Liver (tissue), 9 donors: ENCODE results near the gene TSSK1B. TPM values are rescaled to one million over a fixed set of nuclear protein-coding genes. Genes with fewer than 3 reads are reported as not detected.

Experiments used
- DNase-seq: peaks from one replicate; pipeline ENCODE4 v3.0.0-alpha.2; 2017; ENCODE audit warnings: low spot score
- H3K27ac ChIP-seq, 2 donors: one replicate each; pipeline ENCODE4 v1.7.0; 2013; ENCODE audit warnings: inconsistent platforms in 2 of 2, low read length in 2 of 2, control low read depth in 1 of 2, low read depth in 1 of 2, mild to moderate bottlenecking in 1 of 2
- H3K27me3 ChIP-seq, 4 donors: one replicate each; pipeline versions ENCODE4 v1.6.1 to v1.7.0; 2013; ENCODE audit warnings: low read length in 3 of 4, inconsistent platforms in 1 of 4, mild to moderate bottlenecking in 1 of 4, moderate library complexity in 1 of 4; ENCODE audit not compliant: control insufficient read depth in 4 of 4, insufficient read depth in 4 of 4
- H3K36me3 ChIP-seq, 4 donors: one replicate each; pipeline versions ENCODE4 v1.6.1 to v1.7.0; 2013; ENCODE audit warnings: low read length in 3 of 4, mild to moderate bottlenecking in 3 of 4, low read depth in 1 of 4, moderate library complexity in 1 of 4; ENCODE audit not compliant: control insufficient read depth in 4 of 4, insufficient read depth in 3 of 4
- H3K4me1 ChIP-seq, 4 donors: one replicate each; pipeline versions ENCODE4 v1.6.1 to v1.7.0; 2013; ENCODE audit warnings: low read length in 3 of 4, mild to moderate bottlenecking in 3 of 4, moderate library complexity in 1 of 4; ENCODE audit not compliant: control insufficient read depth in 4 of 4, insufficient read depth in 4 of 4
- H3K4me3 ChIP-seq, 3 donors: one replicate each; pipeline versions ENCODE4 v1.6.1 to v1.7.0; 2013; ENCODE audit warnings: low read length in 3 of 3, control low read depth in 1 of 3, low read depth in 1 of 3, mild to moderate bottlenecking in 1 of 3
- H3K9ac ChIP-seq, 2 donors: one replicate each; pipeline ENCODE4 v1.7.0; 2013; ENCODE audit warnings: low read length in 2 of 2, mild to moderate bottlenecking in 2 of 2, moderate library complexity in 2 of 2, control low read depth in 1 of 2, low read depth in 1 of 2
- H3K9me3 ChIP-seq, 4 donors: one replicate each; pipeline versions ENCODE4 v1.6.1 to v1.7.0; 2013; ENCODE audit warnings: low read length in 3 of 4; ENCODE audit not compliant: control insufficient read depth in 4 of 4
- ATF3 ChIP-seq: IDR thresholded peaks from 2 replicates; pipeline ENCODE4 v1.6.1; 2016; ENCODE audit warnings: antibody characterized with exemption
- CTCF ChIP-seq: fragments of 150-350 bp; IDR thresholded peaks from 2 replicates; pipeline ENCODE4 v1.5.1; 2017; ENCODE audit warnings: improper control_type of control experiment, low read depth, low read length; ENCODE audit not compliant: missing input control
- FOXA1 ChIP-seq: IDR thresholded peaks from 2 replicates; pipeline ENCODE4 v1.6.1; 2016; ENCODE audit warnings: antibody characterized with exemption
- FOXA2 ChIP-seq: IDR thresholded peaks from 2 replicates; pipeline ENCODE4 v1.6.1; 2016; ENCODE audit warnings: antibody characterized with exemption
- GABPA ChIP-seq, 2 donors: IDR thresholded peaks in 1 of 2; conservative IDR thresholded peaks in 1 of 2; 2 replicates each; pipeline ENCODE4 v1.6.1; 2016; ENCODE audit warnings: antibody characterized with exemption in 2 of 2, mild to moderate bottlenecking in 1 of 2, moderate library complexity in 1 of 2
- HNF4A ChIP-seq, 2 donors: conservative IDR thresholded peaks; 2 replicates each; pipeline ENCODE4 v1.6.1; 2016; ENCODE audit warnings: antibody characterized with exemption in 2 of 2, mild to moderate bottlenecking in 2 of 2
- HNF4G ChIP-seq: IDR thresholded peaks from 2 replicates; pipeline ENCODE4 v1.6.1; 2016; ENCODE audit warnings: antibody characterized with exemption
- JUND ChIP-seq, 2 donors: IDR thresholded peaks; 2 replicates each; pipeline ENCODE4 v1.6.1; 2016; ENCODE audit warnings: antibody characterized with exemption in 2 of 2
- MAX ChIP-seq: IDR thresholded peaks from 2 replicates; pipeline ENCODE4 v1.6.1; 2016; ENCODE audit warnings: antibody characterized with exemption
- NR2F2 ChIP-seq: IDR thresholded peaks from 2 replicates; pipeline ENCODE4 v1.6.1; 2016; ENCODE audit warnings: antibody characterized with exemption
- RAD21 ChIP-seq, 2 donors: IDR thresholded peaks; 2 replicates each; pipeline ENCODE4 v1.6.1; 2016; ENCODE audit warnings: antibody characterized with exemption in 2 of 2, mild to moderate bottlenecking in 2 of 2
- REST ChIP-seq: IDR thresholded peaks from 2 replicates; pipeline ENCODE4 v1.6.1; 2016; ENCODE audit warnings: antibody characterized with exemption, mild to moderate bottlenecking
- RXRA ChIP-seq, 2 donors: IDR thresholded peaks; 2 replicates each; pipeline ENCODE4 v1.6.1; 2017 to 2018; ENCODE audit warnings: antibody characterized with exemption in 2 of 2, mild to moderate bottlenecking in 1 of 2
- TAF1 ChIP-seq: conservative IDR thresholded peaks from 2 replicates; pipeline ENCODE4 v1.6.1; 2016; ENCODE audit warnings: antibody characterized with exemption, mild to moderate bottlenecking
- YY1 ChIP-seq: IDR thresholded peaks from 2 replicates; pipeline ENCODE4 v1.6.1; 2016; ENCODE audit warnings: antibody characterized with exemption, mild to moderate bottlenecking
- ZBTB33 ChIP-seq: IDR thresholded peaks from 2 replicates; pipeline ENCODE4 v1.6.1; 2016; ENCODE audit warnings: antibody characterized with exemption
- WGBS: extraction: QIAGEN DNeasy Blood & Tissue Kit; methylation state at CpG from one replicate; pipeline ENCODE4 v1.1.7; 2013; 5-methylcytosine and 5-hydroxymethylcytosine counted together
- polyA plus RNA-seq, 2 donors: library from polyadenylated mRNA; stranded (reverse) in 1 of 2; unstranded in 1 of 2; fragments of 200-250 nt in 1 of 2; fragments of >200 nt in 1 of 2; fragmentation: Nextera tagmentation in 1 of 2; extraction: Ambion mirVana in 1 of 2; gene quantifications; one replicate each; pipeline versions ENCODE4 v1.2.1 to v1.2.3, GENCODE V29; 2013 to 2015
- total RNA-seq, 2 donors: library from RNA; depleted of rRNA; stranded (reverse); fragments of >200 nt; gene quantifications; one replicate each; pipeline ENCODE4 v1.2.3, GENCODE V29; 2014
- donor health status: healthy.
- donor health status: healthy.
- donor health status: healthy.
- donor health status: healthy.
- donor health status: healthy.

The TSSK1B gene
- total and polyA plus RNA-seq, 4 donors: not detected

GRCh38 chr5:113389116-113389515, 45.7 kb downstream of the TSSK1B start:
- no peak for DNase-seq
- Histone ChIP-seq H3K36me3 (peaks cover 0 to 2% (median 0%) of the 10 kb centered on the region in 4 donors), H3K9me3 (no peaks in the 10 kb centered on the region), H3K27me3 (no peaks in the 10 kb centered on the region), H3K9ac (no peak overlapping the region), H3K4me3 (no peak overlapping the region), H3K27ac (no peak overlapping the region), H3K4me1 (no peaks in the 10 kb centered on the region)
- 96% methylated on average over 4 of the region's 4 CpGs for WGBS
- no peak for TF ChIP-seq FOXA2
- no peak for TF ChIP-seq NR2F2
- TF ChIP-seq RXRA (IDR thresholded peaks at IDR 0.05): no peak
- no peak for TF ChIP-seq TAF1
- no peak for TF ChIP-seq MAX
- no peak for TF ChIP-seq FOXA1
- TF ChIP-seq YY1: no peak
- no peak for TF ChIP-seq HNF4A (conservative IDR thresholded peaks at IDR 0.05)
- TF ChIP-seq CTCF: no peak
- TF ChIP-seq REST: no peak
- TF ChIP-seq ATF3: no peak
- no peak for TF ChIP-seq GABPA (IDR thresholded peaks at IDR 0.05 in 1 of 2, conservative IDR thresholded peaks at IDR 0.05 in 1 of 2)
- TF ChIP-seq JUND (IDR thresholded peaks at IDR 0.05): no peak
- TF ChIP-seq HNF4G: no peak

GRCh38 chr5:113387844-113388243, 46.9 kb downstream of the TSSK1B start:
- H3K27ac ChIP-seq: no peak overlapping the region
- H3K9me3 ChIP-seq: no peaks in the 10 kb centered on the region
- no peaks in the 10 kb centered on the region for H3K4me1 ChIP-seq
- no peak for DNase-seq
- H3K9ac ChIP-seq: no peak overlapping the region
- no peak overlapping the region for H3K4me3 ChIP-seq
- peaks cover 0 to 2% (median 0%) of the 10 kb centered on the region in 4 donors for H3K36me3 ChIP-seq
- WGBS: 87% methylated on average over 2 of the region's 2 CpGs
- H3K27me3 ChIP-seq: no peaks in the 10 kb centered on the region
- TF ChIP-seq RAD21 (IDR thresholded peaks at IDR 0.05): no peak
- no peak for TF ChIP-seq FOXA1
- no peak for TF ChIP-seq ZBTB33
- no peak for TF ChIP-seq HNF4A (conservative IDR thresholded peaks at IDR 0.05)
- no peak for TF ChIP-seq ATF3
- TF ChIP-seq YY1: no peak
- TF ChIP-seq CTCF: no peak
- no peak for TF ChIP-seq FOXA2
- no peak for TF ChIP-seq TAF1
- TF ChIP-seq JUND (IDR thresholded peaks at IDR 0.05): no peak
